GM12878 (cell line): ENCODE data around the gene CRYAB. TPM values are rescaled to one million over a fixed set of nuclear protein-coding genes. Genes with fewer than 3 reads are reported as not detected.

Source experiments
- BHLHE40 ChIP-seq, 2 experiments: fragments of 450-650 bp in 1 of 2; IDR thresholded peaks; 2 replicates each; pipeline ENCODE4 v1.6.1; 2011 to 2017; ENCODE audit warnings: low read depth in 2 of 2, borderline replicate concordance in 1 of 2, improper control_type of control experiment in 1 of 2, low read length in 1 of 2, mild to moderate bottlenecking in 1 of 2
- CBFB ChIP-seq: IDR thresholded peaks from 2 replicates; pipeline ENCODE4 v1.6.1; 2016; ENCODE audit warnings: antibody characterized with exemption, low read depth
- CHD4 ChIP-seq: fragments of 200-600 bp; sonication (generic); IDR thresholded peaks from 2 replicates; pipeline ENCODE4 v1.6.1; 2016; ENCODE audit warnings: mild to moderate bottlenecking
- HDAC2 ChIP-seq: fragments of 200-600 bp; sonication (generic); IDR thresholded peaks from 2 replicates; pipeline ENCODE4 v1.6.1; 2017
- HDGF ChIP-seq: fragments of 450-650 bp; IDR thresholded peaks from 2 replicates; pipeline ENCODE4 v1.6.1; 2016; ENCODE audit warnings: antibody characterized with exemption
- IRF4 ChIP-seq: IDR thresholded peaks from 2 replicates; pipeline ENCODE4 v1.6.1; 2011; ENCODE audit warnings: low read depth, low read length
- KAT2A ChIP-seq: conservative IDR thresholded peaks from 2 replicates; pipeline ENCODE4 v1.6.1; 2011; ENCODE audit warnings: low read depth, low read length; ENCODE audit not compliant: control insufficient read depth
- MXI1 ChIP-seq: fragments of 150-350 bp; IDR thresholded peaks from 2 replicates; pipeline ENCODE4 v1.6.1; 2011; ENCODE audit warnings: low read depth, mild to moderate bottlenecking, inconsistent platforms, low read length, improper control_type of control experiment
- NFXL1 ChIP-seq: fragments of 450-650 bp; IDR thresholded peaks from 2 replicates; pipeline ENCODE4 v1.6.1; 2017; ENCODE audit warnings: antibody characterized with exemption, mild to moderate bottlenecking, borderline replicate concordance
- PAX5 ChIP-seq: IDR thresholded peaks from 2 replicates; pipeline ENCODE4 v1.6.1; 2011; ENCODE audit warnings: low read depth, low read length, borderline replicate concordance
- POLR2AphosphoS2 ChIP-seq: IDR thresholded peaks from 2 replicates; pipeline ENCODE4 v1.6.1; 2011; ENCODE audit warnings: low read depth, mild to moderate bottlenecking, low read length, improper control_type of control experiment, moderate library complexity
- SMAD5 ChIP-seq: IDR thresholded peaks from 2 replicates; pipeline ENCODE4 v1.6.1; 2016; ENCODE audit warnings: antibody characterized with exemption, low read depth
- TARDBP ChIP-seq: IDR thresholded peaks from 2 replicates; pipeline ENCODE4 v1.6.1; 2016; ENCODE audit warnings: borderline replicate concordance
- TCF12 ChIP-seq: IDR thresholded peaks from 2 replicates; pipeline ENCODE4 v1.6.1; 2011; ENCODE audit warnings: low read depth, mild to moderate bottlenecking, low read length
- ZBED1 ChIP-seq: IDR thresholded peaks from 2 replicates; pipeline ENCODE4 v1.6.1; 2016; ENCODE audit warnings: borderline replicate concordance
- polyA plus RNA-seq, 11 experiments: library from polyadenylated mRNA; depleted of rRNA in 4 of 11; unstranded in 6 of 11; stranded (reverse) in 5 of 11; fragments of >200 nt; fragmentation: Nextera tagmentation in 4 of 11; fragmentation: Illumina TruSeq in 1 of 11; extraction: Ambion mirVana in 4 of 11; extraction: Trizol in 1 of 11; gene quantifications; 1 replicate in 1 of 11; 2 replicates in 10 of 11; pipeline versions ENCODE4 v1.2.1 to v1.2.3, GENCODE V29; 2011 to 2016; ENCODE audit warnings: inconsistent platforms in 2 of 11, missing spikeins in 2 of 11, low read depth in 1 of 11
- total RNA-seq, 4 experiments: library from RNA; depleted of rRNA in 3 of 4; stranded (reverse); fragments of >200 nt in 3 of 4; fragmentation: Illumina TruSeq in 1 of 4; extraction: Trizol in 1 of 4; gene quantifications; 2 replicates each; pipeline versions ENCODE4 v1.2.1 to v1.2.3, GENCODE V29; 2013 to 2021
- TF ChIP-seq, protein P1 (sequence below): fragments of 450-650 bp; IDR thresholded peaks from 2 replicates; pipeline ENCODE4 v1.6.1; 2016; ENCODE audit warnings: mild to moderate bottlenecking, moderate library complexity, borderline replicate concordance
- TF ChIP-seq, protein P2 (sequence below), 3 experiments: IDR thresholded peaks in 2 of 3; conservative IDR thresholded peaks in 1 of 3; 2 replicates each; pipeline ENCODE4 v1.5.1; 2011; ENCODE audit warnings: low read depth in 3 of 3, low read length in 3 of 3, mild to moderate bottlenecking in 3 of 3, control low read depth in 2 of 3, moderate library complexity in 2 of 3, inconsistent platforms in 1 of 3, mixed read lengths in 1 of 3; ENCODE audit not compliant: control insufficient read depth in 2 of 3, insufficient read depth in 1 of 3; ENCODE audit errors: extremely low read depth in 1 of 3
- TF ChIP-seq, protein P3 (sequence below): fragments of 450-650 bp; IDR thresholded peaks from 2 replicates; pipeline ENCODE4 v1.6.1; 2017; ENCODE audit warnings: mild to moderate bottlenecking, moderate library complexity

Gene CRYAB
- total and polyA plus RNA-seq, 10 of the 15 experiments (the other 5 are each of a cell fraction or from before 2014, with no cell fraction given): 0.72 to 1.0 TPM; not detected in 8

DNA sequence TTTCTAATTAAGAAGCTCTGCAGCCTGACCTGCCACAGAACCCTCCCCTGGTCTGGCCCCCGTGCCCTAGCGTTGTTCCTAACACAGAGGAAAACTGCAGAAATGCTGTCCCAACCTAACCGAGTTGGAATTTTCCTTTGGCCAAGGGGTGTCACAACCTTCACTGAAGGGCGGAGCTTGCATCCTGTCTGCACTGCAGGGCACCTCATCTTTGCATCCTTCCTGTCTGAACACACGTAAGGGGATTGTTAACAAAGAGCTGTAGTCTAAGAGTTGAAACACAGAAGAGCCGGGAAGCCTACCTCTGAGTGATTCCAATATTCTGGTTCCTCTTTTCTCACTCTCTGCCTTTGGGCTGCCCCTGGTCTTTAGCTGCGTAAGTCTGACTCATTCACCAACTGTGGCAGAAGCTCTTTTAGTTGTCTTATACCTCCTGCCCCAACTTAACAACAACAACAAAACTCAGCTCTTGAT is 27.2 kb upstream of the CRYAB start (continued):
- TF ChIP-seq, protein P1, sequence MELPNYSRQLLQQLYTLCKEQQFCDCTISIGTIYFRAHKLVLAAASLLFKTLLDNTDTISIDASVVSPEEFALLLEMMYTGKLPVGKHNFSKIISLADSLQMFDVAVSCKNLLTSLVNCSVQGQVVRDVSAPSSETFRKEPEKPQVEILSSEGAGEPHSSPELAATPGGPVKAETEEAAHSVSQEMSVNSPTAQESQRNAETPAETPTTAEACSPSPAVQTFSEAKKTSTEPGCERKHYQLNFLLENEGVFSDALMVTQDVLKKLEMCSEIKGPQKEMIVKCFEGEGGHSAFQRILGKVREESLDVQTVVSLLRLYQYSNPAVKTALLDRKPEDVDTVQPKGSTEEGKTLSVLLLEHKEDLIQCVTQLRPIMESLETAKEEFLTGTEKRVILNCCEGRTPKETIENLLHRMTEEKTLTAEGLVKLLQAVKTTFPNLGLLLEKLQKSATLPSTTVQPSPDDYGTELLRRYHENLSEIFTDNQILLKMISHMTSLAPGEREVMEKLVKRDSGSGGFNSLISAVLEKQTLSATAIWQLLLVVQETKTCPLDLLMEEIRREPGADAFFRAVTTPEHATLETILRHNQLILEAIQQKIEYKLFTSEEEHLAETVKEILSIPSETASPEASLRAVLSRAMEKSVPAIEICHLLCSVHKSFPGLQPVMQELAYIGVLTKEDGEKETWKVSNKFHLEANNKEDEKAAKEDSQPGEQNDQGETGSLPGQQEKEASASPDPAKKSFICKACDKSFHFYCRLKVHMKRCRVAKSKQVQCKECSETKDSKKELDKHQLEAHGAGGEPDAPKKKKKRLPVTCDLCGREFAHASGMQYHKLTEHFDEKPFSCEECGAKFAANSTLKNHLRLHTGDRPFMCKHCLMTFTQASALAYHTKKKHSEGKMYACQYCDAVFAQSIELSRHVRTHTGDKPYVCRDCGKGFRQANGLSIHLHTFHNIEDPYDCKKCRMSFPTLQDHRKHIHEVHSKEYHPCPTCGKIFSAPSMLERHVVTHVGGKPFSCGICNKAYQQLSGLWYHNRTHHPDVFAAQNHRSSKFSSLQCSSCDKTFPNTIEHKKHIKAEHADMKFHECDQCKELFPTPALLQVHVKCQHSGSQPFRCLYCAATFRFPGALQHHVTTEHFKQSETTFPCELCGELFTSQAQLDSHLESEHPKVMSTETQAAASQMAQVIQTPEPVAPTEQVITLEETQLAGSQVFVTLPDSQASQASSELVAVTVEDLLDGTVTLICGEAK: no peak
- TF ChIP-seq ZBED1 (no peak), BHLHE40 (IDR thresholded peaks at IDR 0.05; ENCODE audit: borderline replicate concordance in 1 of 2, low read depth in 2 of 2, low read length in 1 of 2) (no peak), SMAD5 (no peak), NFXL1 (no peak), PAX5 (no peak), HDAC2 (no peak), CHD4 (no peak), TCF12 (no peak), CBFB (no peak), HDGF (no peak), KAT2A (no peak), TARDBP (no peak), POLR2AphosphoS2 (no peak), IRF4 (peak; percentile 68), MXI1 (no peak)
- TF ChIP-seq, protein P2, sequence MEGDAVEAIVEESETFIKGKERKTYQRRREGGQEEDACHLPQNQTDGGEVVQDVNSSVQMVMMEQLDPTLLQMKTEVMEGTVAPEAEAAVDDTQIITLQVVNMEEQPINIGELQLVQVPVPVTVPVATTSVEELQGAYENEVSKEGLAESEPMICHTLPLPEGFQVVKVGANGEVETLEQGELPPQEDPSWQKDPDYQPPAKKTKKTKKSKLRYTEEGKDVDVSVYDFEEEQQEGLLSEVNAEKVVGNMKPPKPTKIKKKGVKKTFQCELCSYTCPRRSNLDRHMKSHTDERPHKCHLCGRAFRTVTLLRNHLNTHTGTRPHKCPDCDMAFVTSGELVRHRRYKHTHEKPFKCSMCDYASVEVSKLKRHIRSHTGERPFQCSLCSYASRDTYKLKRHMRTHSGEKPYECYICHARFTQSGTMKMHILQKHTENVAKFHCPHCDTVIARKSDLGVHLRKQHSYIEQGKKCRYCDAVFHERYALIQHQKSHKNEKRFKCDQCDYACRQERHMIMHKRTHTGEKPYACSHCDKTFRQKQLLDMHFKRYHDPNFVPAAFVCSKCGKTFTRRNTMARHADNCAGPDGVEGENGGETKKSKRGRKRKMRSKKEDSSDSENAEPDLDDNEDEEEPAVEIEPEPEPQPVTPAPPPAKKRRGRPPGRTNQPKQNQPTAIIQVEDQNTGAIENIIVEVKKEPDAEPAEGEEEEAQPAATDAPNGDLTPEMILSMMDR (IDR thresholded peaks at IDR 0.05 in 2 of 3, conservative IDR thresholded peaks at IDR 0.05 in 1 of 3; ENCODE audit: control insufficient read depth in 2 of 3, extremely low read depth in 1 of 3, insufficient read depth in 1 of 3, low read depth in 3 of 3, low read length in 3 of 3): no peak
- TF ChIP-seq, protein P3, sequence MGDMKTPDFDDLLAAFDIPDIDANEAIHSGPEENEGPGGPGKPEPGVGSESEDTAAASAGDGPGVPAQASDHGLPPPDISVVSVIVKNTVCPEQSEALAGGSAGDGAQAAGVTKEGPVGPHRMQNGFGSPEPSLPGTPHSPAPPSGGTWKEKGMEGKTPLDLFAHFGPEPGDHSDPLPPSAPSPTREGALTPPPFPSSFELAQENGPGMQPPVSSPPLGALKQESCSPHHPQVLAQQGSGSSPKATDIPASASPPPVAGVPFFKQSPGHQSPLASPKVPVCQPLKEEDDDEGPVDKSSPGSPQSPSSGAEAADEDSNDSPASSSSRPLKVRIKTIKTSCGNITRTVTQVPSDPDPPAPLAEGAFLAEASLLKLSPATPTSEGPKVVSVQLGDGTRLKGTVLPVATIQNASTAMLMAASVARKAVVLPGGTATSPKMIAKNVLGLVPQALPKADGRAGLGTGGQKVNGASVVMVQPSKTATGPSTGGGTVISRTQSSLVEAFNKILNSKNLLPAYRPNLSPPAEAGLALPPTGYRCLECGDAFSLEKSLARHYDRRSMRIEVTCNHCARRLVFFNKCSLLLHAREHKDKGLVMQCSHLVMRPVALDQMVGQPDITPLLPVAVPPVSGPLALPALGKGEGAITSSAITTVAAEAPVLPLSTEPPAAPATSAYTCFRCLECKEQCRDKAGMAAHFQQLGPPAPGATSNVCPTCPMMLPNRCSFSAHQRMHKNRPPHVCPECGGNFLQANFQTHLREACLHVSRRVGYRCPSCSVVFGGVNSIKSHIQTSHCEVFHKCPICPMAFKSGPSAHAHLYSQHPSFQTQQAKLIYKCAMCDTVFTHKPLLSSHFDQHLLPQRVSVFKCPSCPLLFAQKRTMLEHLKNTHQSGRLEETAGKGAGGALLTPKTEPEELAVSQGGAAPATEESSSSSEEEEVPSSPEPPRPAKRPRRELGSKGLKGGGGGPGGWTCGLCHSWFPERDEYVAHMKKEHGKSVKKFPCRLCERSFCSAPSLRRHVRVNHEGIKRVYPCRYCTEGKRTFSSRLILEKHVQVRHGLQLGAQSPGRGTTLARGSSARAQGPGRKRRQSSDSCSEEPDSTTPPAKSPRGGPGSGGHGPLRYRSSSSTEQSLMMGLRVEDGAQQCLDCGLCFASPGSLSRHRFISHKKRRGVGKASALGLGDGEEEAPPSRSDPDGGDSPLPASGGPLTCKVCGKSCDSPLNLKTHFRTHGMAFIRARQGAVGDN: no peak
